Hepatic stellate cell (primary cell): ENCODE data around the gene COL4A4.
"Not testable (repeated sequence)": the region's sequence is repeated elsewhere in the genome, so short reads cannot be mapped to it uniquely, and the experiment has no call there.

ENCODE experiments used
- DNase-seq: peaks from one replicate; pipeline ENCODE4 v3.0.0; 2011; ENCODE audit warnings: low spot score

COL4A4 gene

DNA sequence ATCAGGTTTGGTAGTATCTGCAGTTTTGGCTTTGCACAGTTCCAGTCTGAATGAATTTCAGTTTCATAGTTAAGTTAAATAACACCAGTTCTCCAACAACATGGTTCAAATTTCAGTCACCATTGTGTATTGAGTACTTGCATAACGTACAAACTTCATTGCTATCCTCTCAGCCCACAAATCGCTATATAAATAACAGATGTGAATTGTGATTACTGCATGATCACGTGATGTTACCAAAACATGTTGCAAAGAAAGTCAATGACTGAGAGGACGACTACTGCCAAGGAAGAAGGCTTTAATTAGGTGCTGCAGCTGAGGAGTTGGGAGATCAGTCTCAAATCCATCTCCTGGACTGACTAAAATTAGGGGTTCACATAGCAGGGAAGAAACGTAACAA lies 48.2 kb downstream of the COL4A4 start:
- DNase-seq: no peak

DNA sequence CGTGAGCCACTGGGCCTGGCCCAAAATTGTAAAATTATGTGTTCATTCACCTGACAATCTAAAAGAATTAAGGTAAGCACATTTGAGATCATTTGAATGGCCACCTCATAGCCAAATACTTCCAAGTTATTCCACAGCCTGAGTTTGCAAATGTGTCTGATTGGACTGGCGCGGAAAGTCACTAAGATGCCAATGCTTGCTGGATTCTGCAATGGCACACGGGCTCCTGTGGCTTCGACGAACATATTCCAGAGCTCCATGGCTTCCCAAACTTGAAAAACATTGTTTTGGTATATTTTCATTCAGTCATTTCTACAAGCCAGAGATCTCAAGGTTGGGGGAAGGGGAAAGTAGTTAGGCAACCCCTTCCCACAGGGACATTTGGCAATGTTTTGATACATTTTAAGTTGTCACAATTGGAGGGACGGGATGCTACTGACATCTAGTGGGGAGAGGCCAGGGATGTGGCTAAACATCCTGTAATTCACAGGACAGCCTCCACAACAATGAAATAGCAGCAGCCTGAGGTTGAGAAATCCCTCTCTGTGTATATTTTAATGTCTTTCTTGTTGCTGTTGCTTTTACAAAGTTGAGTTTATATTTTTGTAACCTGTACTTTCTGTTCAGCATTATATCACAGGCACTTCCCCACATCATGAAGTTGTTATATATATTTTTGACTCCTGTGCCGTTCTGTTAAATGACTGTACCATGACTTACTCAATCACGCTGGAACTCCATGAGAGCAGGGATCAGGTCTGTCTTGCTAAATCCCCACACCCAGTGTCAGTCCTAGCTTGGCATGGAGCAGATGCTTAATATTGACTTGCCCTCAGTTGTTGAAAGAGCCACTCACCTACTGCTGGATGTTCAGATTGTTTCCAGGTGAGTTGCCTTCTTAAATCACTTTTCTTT lies 56.9 kb downstream of the COL4A4 start:
- peak; percentile 32 for DNase-seq

DNA sequence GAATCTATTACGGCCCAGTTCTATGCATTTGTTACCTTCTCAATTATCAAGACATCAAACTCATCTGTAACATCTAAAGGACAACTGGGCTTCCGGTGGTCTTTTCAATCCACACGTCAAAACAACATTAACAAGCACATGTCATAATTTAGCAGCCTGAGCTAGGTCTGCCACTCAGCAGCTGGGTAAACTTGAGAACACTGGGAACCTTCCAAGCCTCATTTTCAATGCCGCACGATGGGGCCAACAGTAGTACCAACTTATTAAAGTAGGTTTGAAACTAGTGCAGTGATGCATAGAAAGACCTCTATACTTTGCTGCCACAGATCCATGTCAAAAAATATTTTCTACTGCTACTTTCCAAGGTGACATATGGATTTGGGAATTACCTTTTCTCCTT lies 60.4 kb downstream of the COL4A4 start:
- DNase-seq: no peak

DNA sequence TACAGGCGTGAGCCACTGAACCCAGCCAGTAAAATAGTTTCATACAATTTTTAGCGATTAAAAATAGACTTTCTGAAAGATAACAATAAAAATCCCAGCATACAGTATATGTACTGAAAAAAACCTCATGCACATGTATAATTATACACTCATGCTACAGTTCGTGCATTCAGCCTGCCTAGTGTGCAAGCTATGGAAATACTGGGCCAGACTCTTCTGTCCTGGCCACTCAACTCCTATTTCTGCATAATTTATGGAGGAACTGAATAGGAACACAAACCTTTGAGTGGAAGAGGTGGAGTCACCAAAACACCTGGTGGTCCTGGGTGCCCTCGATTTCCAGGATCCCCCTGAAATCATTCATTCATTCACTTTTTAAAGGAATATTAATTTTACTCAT lies 64.7 kb downstream of the COL4A4 start:
- no peak for DNase-seq

DNA sequence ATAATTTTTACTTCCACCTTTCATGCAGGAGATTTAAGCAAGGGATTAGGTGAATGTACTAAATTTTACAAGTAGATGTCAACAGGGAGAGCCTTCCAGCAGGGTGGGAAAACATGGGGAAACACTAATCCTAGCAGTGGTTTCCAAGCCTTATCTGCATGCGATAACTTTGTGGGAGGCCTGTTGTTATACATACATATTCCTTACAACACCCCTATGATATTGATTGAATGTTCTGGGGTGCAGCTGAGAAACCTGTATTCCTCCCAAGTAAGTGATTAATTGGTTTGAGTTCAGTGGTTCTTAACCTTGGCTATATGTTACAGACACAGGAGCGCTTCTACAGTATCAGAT lies 65.9 kb downstream of the COL4A4 start:
- DNase-seq: no peak

DNA sequence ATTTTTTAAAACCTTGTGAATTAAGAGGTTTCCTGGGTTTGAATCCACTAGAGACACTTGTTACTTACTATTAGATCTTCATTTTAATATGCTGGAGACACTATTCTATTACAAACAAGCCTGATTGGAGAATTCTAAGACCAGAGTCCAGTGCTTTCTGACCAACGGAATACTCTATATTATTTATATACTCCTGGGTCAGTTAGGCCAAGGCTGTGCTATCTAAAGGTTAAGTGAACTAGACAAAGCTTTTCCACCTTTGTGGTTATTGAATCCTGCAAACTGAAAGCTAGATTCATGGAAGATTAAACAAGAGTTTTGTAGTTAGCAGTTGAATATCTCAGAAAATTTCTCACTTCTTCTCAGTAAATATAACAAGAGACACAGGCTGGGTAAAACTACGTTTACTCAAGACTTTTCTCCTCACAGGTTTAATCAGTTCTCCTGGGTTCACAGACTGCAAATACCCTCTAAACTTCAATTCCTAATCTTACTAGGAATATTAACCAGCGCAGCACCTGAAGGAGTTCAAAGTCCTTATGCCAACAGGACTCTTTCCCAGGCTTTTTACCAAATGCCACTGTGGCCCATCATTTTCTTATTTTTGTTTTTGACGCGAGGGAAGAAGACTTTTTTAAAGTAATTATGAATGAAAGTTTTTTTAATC lies 66.4 kb downstream of the COL4A4 start:
- DNase-seq: no peak

DNA sequence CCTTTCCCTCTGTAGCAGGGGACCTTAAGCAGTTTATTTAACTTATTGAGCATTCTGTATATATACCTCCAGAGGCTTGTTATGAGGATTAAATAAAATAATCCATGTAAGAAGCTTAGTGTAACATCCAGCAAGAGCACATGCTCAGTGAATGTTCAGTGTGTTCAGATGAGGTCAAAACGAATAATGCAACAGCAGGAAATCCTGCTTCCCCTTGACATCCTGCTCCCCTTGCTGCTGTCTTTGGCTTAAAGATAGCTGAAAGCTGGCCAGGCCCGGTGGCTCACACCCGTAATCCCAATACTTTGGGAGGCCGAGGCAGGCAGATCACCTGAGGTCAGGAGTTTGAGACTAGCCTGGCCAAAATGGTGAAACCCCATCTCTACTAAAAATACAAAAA lies 68.7 kb downstream of the COL4A4 start:
- DNase-seq: no peak

DNA sequence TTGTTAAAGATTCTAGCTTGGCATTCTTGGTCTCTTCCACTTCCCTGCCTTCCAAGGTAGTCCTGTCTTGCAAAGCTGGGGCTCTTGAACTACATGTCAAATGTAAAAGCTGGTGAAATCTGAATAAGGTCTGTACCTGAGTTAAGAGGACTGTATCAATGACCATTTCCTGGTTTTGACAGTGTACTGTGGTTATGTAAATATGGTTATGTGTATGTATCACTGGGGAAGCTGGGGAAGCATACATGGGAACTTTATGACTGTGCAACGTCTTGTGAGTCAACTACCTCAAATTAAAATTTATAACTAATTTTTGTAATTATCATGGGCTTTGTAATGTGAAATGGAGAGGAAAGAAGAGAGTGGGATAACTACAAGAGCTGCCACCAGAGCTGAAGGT lies 81.7 kb downstream of the COL4A4 start:
- no peak for DNase-seq

DNA sequence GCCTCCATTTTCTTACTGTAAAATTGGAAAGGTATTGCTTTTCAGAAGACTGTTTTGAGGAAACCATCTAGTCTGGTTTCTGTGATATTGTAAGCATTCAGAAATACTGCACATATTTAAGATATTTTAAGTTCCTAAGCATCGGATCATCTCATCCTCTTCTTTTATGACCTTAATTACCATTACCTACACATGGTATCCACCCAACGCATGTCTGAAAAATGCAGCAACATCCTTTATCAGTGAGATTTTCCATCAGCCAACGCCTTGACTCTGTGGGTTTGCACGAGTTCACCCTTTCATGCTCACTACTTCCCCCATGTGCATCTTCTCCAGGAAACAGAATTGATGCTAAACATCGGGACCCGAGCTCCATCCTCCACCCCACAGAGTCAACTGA lies 84.3 kb downstream of the COL4A4 start:
- DNase-seq: no peak

DNA sequence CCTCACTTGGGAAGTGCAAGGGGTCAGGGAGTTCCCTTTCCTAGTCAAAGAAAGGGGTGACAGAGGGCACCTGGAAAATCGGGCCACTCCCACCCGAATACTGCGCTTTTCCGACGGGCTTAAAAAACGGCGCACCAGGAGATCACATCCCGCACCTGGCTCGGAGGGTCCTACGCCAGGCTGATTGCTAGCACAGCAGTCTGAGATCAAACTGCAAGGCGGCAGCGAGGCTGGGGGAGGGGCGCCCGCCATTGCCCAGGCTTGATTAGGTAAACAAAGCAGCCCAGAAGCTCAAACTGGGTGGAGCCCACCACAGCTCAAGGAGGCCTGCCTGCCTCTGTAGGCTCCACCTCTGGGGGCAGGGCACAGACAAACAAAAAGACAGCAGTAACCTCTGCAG lies 98.9 kb downstream of the COL4A4 start:
- not testable (repeated sequence) for DNase-seq

DNA sequence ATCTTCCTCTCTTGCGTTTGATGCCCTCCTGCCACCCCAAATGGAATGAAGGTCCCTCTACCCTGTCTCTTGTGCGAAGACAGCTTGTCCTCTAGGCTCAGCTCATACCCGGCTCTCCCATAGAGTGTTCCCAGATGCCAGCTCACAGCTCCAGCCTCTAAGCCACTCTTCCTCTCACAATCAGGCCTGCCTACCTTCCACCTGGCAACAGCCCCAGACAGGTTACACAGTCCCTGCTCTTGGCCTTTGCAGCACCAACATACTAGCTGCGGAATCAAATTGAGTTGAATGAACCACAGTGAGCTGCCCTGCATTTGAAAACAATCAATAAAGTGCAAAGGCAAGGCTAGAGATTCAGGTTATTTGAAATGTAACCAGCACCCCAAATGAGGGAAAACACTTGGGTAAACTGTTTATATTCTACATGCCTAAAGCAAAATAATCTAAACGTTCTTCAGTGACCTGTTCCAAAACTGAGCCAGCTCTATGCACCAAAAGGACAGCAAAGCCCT lies 105.1 kb downstream of the COL4A4 start:
- DNase-seq: no peak

DNA sequence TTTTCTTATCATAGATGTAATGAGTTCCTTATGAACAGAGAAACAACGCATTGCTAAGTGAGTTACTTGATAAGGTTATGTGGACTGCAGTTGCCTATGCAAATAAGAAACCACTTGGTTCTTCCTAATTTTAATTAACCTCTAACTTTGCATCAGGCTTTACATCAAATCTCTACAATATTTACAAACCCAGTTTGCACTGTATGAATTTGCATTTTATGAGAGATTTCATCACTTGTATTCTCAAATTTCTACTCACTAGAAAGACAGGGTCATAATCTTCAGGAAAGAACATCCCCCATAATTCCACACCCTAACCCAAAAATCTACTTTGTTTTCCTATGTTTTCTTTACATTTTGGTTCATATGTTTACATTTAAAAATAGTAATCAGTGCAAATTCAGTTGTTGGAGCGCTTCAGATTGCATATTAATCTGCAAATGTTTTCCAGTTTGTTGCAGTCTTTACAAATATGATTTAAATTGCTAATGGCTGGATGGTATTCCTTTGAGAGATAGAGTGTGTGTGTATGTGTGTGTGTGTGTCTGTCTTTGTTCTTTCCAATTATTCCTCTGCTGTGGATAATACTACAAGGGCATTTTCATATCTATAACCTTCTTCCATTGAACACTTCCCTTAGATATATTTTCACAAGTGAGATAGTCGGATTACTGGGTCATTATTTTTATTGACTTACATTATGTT lies 106.1 kb downstream of the COL4A4 start:
- DNase-seq: no peak

DNA sequence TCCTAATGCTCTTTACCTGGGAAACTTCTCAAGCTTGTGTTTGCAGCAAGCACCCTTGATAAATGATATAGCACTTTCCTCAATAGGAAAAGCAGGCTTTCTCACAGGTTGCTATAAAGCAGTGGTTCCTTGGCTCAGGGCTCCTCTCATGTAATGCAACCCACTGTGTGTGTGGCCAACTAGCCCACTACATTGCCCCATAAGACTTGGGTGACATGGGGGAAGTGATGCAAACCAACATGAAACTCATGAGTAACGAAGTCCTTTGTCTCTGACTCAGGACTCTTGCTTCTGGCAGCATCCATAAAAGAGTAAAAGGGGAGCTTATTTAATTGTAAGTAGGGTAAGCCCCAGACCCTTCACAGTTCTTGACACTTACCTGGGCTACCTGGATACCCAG lies 106.9 kb downstream of the COL4A4 start:
- no peak for DNase-seq

DNA sequence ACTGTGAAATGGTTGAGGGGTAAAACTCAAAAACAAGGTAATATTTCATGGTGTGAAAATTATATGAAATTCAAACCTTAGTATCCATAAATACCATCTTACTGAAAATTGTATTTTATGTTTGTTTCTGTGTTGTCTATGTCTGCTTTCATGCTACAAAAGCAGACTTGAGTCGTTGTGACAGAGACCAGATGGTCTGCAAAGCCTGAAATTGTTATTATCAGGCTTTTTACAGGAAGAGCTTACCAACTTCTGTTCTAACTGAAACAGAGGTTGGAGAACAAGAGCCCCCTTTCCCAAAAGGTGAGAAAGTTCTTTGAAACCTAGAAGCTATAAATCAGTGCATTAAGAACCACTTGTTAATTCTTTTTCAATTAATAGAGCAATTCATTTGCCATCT lies 110.0 kb downstream of the COL4A4 start:
- no peak for DNase-seq

DNA sequence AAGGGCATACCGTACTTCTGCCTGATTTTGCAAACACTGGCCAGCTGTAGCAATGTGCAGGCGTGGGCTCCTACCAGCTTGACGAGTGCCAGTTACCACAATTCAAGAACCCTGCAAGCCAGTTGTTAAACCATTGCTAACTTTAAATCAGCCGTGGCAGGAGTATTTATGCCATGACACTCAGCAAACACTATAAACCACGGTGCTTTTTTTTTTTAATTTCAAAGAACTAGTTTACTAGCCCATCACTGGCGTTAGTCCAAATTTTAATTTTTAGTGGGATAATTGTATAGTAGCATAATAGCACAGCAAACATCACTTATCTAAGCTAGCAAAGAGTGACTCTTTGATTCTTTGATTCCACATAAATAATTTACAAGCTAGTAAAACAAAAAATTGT lies 111.1 kb downstream of the COL4A4 start:
- DNase-seq: no peak

DNA sequence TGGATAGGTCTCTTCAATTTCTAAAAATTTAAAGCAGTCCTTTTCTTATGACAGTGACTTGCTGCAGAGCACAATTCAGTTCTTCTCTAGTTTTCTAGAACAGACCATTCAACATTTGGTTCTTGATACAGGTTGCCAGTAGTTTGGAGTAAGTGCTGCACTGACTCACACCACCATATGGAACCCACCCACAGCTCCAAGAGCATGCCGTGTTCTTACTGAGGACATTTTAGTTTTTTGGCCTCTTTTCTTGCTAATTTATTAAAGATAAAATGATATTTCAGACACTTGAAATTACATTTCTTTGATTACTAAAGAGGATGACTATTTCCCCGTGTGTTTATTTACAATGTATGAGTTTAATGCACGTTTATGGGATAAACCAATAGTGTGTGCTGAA lies 120.0 kb downstream of the COL4A4 start:
- no peak for DNase-seq

DNA sequence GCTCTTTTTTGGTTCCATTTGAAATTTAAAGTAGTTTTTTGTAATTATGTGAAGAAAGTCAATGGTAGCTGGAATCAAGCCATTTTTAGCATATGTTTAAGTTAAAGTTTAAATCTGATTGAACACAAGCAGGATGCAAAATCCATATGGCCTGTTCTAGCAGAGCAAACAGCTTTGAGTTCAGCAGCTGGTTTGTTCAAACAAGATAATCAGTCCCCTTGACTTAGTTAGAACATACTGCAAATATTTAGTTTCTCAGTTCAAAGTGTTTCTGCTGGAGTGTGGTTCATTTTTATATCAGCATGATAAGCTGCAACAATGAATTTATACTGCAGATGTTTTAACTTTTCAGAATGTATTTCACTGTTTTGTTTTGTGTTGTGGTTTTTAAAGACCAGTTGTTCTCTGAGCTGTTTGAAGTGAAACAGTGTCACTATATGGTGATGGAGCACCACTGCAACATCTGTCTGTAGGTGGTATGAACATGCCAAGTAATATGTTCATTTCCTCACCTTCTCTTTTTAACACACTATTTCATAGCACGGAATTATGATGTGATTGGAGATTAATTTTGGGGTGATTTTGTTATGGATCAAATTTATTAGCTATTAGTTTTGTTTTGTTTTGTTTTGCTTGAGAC lies 125.3 kb downstream of the COL4A4 start:
- no peak for DNase-seq

DNA sequence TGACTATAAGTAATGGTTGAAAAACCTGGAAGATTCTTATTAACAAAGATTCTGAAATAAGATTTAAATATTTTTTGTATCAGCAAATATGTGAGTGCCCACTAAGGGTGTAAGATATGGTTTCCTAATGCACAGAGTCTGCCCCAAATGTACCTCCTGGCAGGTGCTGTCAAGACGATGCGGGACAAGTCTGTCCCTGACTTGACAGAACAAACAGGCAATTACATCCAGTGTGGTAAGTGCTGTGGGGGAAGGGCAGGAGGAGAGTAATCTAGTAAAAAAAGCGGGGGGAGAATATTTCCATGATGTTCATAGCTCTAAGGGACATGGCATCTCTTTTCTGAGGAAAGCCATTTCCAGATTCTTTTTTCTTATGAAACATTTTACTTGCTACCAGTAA lies 127.5 kb downstream of the COL4A4 start:
- no peak for DNase-seq

DNA sequence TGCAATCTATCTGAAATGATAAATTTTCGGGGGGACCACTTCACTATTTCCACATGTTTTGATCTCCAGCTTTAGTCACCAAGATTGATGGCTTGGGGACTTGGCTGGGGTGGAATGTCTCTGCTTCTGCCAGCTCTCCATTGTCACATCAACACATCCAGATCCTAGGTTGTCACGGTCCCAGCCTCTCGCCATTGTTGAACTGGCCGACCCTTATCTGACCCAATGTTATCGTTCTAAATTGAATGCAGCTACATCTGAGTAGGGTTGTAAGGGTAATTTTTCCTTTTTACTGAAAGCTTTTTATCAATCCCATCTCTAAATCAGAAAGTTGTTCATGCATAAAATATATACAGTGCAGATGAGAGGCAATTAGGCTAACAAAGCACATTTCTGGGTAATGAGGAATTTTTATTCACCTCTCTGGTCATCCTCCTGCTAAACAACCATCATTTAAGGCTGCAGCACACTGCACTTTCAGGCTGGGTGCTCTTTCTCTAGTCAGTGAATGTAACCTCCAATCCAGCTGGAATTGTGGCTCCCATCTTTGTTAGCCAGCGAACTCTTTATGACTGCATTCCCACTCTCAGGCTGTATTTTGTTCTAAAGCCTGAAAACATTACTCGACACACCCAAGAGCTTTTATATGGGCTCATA lies 128.2 kb downstream of the COL4A4 start:
- DNase-seq: no peak

DNA sequence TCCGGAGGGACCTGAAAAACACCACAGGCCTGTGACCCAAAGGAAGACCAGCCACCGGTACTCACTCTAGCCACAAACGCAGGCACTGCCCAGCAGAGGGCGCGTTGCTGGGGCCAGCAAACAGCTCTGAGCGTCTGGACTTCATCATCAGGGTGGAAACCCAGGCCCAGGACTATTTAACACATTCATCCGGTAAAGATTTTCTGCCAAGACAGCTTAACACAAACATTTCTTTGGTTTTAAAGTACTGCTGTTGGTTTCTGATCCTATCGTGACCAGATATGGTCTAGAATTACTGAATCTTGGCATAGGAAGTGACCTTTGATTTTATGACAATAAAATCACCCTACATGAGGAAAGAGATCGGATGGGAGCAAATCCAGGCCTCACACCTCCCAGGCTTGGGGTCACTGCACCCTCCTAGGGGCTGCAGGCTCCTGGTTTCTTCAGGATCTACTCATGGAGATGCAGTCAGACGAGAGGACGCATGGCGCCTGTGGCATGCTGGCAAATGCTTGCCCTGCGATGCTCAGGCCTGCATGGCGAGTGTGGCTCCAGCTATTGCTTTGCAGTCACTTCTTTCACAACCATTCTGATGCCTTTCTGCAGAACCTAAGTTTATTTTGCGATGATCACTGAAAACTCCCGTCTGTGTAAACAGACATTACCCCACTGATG lies 130.4 kb downstream of the COL4A4 start:
- DNase-seq: peak; percentile 46

DNA sequence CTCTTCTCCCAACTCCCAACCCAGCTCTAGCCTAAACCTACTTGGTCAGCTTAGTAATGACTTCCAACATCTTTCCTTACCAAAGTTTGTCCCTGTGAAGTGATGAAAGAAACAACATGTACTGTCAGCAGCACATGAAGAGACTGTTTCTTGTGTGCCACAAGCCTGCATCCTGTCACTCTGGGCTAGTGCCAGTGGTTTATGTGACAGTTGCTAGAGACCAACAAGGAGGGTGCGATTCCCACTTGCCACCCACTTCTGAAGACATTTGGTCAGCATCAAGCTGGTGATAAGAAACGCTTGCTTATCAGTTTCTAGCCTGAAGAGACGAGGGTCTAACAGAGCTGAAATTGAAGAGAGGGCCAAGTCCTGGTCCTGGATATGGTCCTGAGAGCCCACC lies 132.6 kb downstream of the COL4A4 start:
- no peak for DNase-seq
